Mesendoderm (in vitro differentiated cells): ENCODE data around the gene UBE2E2.

ENCODE experiments used
- DNase-seq: peaks from one replicate; pipeline ENCODE4 v3.0.0; 2013
- H2AK5ac ChIP-seq: 2 replicates; pipeline ENCODE4 v1.6.1; 2013; ENCODE audit warnings: low read length, inconsistent platforms
- H2BK120ac ChIP-seq: 2 replicates; pipeline ENCODE4 v1.6.1; 2013; ENCODE audit warnings: low read depth, mild to moderate bottlenecking, low read length, moderate library complexity, mixed read lengths
- H2BK15ac ChIP-seq: replicated peaks from 2 replicates; pipeline ENCODE4 v1.6.1; 2013; ENCODE audit warnings: low read depth, mild to moderate bottlenecking, moderate library complexity
- H2BK5ac ChIP-seq: 2 replicates; pipeline ENCODE4 v1.6.1; 2013; ENCODE audit warnings: low read length, inconsistent platforms
- H3K18ac ChIP-seq: 2 replicates; pipeline ENCODE4 v1.6.1; 2013; ENCODE audit warnings: mild to moderate bottlenecking, low read length, mixed read lengths
- H3K23ac ChIP-seq: one replicate; pipeline ENCODE4 v1.6.1; 2013; ENCODE audit warnings: low read length
- H3K27ac ChIP-seq: 2 replicates; pipeline ENCODE4 v1.5.1; 2013; ENCODE audit warnings: low read depth, mild to moderate bottlenecking, inconsistent platforms, low read length, moderate library complexity
- H3K27me3 ChIP-seq: 2 replicates; pipeline ENCODE4 v1.6.1; 2013; ENCODE audit warnings: low read length, control low read depth, mild to moderate bottlenecking, inconsistent platforms; ENCODE audit not compliant: insufficient read depth, poor library complexity
- H3K36me3 ChIP-seq: 2 replicates; pipeline ENCODE4 v1.6.1; 2013; ENCODE audit warnings: low read length, inconsistent platforms; ENCODE audit not compliant: control insufficient read depth, insufficient read depth
- H3K4ac ChIP-seq: one replicate; pipeline ENCODE4 v1.6.1; 2013; ENCODE audit warnings: low read depth, mild to moderate bottlenecking, low read length, moderate library complexity
- H3K4me1 ChIP-seq: 2 replicates; pipeline ENCODE4 v1.6.1; 2013; ENCODE audit warnings: low read depth, low read length, inconsistent platforms; ENCODE audit not compliant: control insufficient read depth
- H3K4me2 ChIP-seq: 2 replicates; pipeline ENCODE4 v1.6.1; 2013; ENCODE audit warnings: low read length
- H3K4me3 ChIP-seq: 2 replicates; pipeline ENCODE4 v1.5.1; 2013; ENCODE audit warnings: mild to moderate bottlenecking, low read length
- H3K56ac ChIP-seq: one replicate; pipeline ENCODE4 v1.6.1; 2013; ENCODE audit warnings: low read length
- H3K79me1 ChIP-seq: 2 replicates; pipeline ENCODE4 v1.6.1; 2013; ENCODE audit warnings: low read length, inconsistent platforms
- H3K79me2 ChIP-seq: 2 replicates; pipeline ENCODE4 v1.6.1; 2013; ENCODE audit warnings: mild to moderate bottlenecking, low read length; ENCODE audit not compliant: control insufficient read depth, insufficient read depth
- H3K9ac ChIP-seq: 2 replicates; pipeline ENCODE4 v1.6.1; 2013; ENCODE audit warnings: low read length, inconsistent platforms
- H4K5ac ChIP-seq: one replicate; pipeline ENCODE4 v1.6.1; 2013; ENCODE audit warnings: low read length
- H4K8ac ChIP-seq: one replicate; pipeline ENCODE4 v1.6.1; 2013; ENCODE audit warnings: low read depth, mild to moderate bottlenecking, control low read depth, low read length, moderate library complexity
- WGBS: extraction: QIAGEN DNeasy Blood & Tissue Kit; methylation state at CpG from one replicate; pipeline ENCODE4 v1.1.7; 2013; ENCODE audit warnings: low lambda C conversion rate, missing lambda C conversion rate; ENCODE audit not compliant: insufficient coverage; ENCODE audit errors: extremely low coverage; 5-methylcytosine and 5-hydroxymethylcytosine counted together

UBE2E2 gene

DNA sequence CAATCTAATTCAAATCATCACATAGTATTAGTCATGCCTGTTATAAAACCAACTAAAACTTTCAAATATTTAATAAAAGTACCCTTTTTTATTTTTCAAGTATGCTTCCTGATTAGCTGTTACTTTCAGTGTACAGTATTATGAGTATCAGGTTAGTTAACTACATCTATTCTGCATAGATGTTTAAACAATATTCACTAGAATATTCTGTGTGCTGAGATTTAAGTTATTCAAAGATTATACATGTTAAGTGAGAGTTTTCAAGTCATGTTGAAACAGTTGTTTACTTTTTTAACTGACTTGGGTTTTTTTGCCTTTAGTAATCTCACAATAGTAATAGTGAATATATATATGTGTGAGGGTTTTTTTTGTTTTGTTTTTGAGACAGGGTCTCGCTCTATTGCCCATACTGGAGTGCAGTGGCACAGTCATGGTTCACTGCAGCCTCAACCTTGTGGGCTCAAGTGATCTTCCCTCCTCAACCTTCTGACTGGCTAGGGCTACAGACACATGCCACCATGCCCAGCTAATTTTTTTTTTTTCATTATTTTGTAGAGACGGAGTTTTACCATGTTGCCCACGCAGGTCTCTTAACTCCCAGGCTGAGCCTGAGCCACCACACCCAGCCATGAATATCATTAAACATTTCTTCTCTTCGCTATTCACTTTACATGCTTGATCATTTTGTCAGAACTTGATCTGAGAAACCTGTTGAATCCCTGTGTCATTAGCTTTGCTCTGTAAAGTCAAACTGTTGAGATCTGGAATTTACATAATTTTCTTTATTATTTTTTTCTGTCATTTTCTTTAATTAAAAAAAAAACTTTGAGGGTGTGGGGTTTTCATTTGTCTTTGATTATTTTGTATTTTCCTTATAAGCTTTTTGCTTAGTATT lies 316.4 kb downstream of the UBE2E2 start:
- no peak overlapping the region for H3K9ac ChIP-seq

DNA sequence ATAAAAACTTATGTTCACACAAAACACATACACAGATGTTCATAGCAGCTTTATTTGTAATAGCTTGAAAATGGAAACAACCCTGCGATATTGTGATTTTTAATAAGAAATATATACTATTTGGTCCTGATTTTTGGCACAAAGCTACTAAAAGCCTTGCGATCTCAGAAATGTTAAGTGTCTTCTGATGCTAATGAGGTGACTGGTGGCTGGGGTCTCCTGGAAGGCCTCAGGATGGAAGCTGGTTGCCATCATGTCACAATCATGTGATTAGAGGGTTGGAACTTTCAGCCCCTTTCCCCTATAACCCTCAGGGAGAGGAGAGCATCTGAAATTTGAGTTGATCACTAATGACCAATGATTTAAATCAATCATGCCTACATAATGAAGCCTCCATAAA lies 324.2 kb downstream of the UBE2E2 start:
- Histone ChIP-seq H2BK5ac (no peak overlapping the region), H3K4me1 (peaks cover 1% of the 10 kb centered on the region), H3K4me3 (no peak overlapping the region), H3K23ac (no peak overlapping the region), H3K9ac (no peak overlapping the region), H3K27ac (no peak overlapping the region), H3K18ac (no peak overlapping the region), H3K79me1 (no peaks in the 10 kb centered on the region), H3K36me3 (no peaks in the 10 kb centered on the region), H2AK5ac (no peak overlapping the region), H4K5ac (no peak overlapping the region), H3K4me2 (no peak overlapping the region), H2BK15ac (no peak overlapping the region), H3K27me3 (no peaks in the 10 kb centered on the region), H3K79me2 (no peaks in the 10 kb centered on the region), H4K8ac (no peak overlapping the region), H3K56ac (no peak overlapping the region), H3K4ac (no peak overlapping the region), H2BK120ac (no peak overlapping the region)
- no CpG with 5 or more reads among the region's 2 CpGs for WGBS
- no peak for DNase-seq

More for the DNA sequence above, 316.4 kb downstream of the UBE2E2 start:
- no peak overlapping the region for H3K27ac ChIP-seq
- no peak overlapping the region for H2BK15ac ChIP-seq
- DNase-seq, result no peak
- peak overlapping the region; percentile 39 for H3K18ac ChIP-seq
- no peaks in the 10 kb centered on the region for H3K79me1 ChIP-seq
- no peaks in the 10 kb centered on the region for H3K27me3 ChIP-seq
- no peak overlapping the region for H2AK5ac ChIP-seq
- no CpG with 5 or more reads among the region's 4 CpGs for WGBS
- no peaks in the 10 kb centered on the region for H3K36me3 ChIP-seq
- no peak overlapping the region for H2BK5ac ChIP-seq
- no peaks in the 10 kb centered on the region for H3K79me2 ChIP-seq
- no peak overlapping the region for H3K4ac ChIP-seq
- no peak overlapping the region for H3K4me2 ChIP-seq
- H3K23ac ChIP-seq, result no peak overlapping the region
- H4K5ac ChIP-seq, result no peak overlapping the region
- H3K4me1 ChIP-seq, result peaks cover 2% of the 10 kb centered on the region
- no peak overlapping the region for H3K4me3 ChIP-seq
- no peak overlapping the region for H3K56ac ChIP-seq
- no peak overlapping the region for H4K8ac ChIP-seq
- no peak overlapping the region for H2BK120ac ChIP-seq

DNA sequence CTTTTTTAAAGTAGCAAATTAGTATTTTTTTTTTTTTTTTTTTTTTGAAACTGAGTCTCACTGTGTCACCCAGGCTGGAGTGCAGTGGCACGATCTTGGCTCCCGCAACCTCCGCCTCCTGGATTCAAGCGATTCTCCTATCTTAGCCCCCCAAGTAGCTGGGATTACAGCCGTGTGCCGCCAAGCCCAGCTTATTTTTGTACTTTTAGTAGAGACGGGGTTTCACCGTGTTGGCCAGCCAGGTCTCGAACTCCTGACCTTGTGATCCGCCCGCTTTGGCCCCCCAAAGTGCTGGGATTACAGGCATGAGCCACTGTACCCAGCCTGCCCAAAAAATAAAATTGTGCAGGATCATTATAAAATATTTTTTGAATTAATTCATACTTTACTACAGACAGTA lies 330.5 kb downstream of the UBE2E2 start:
- Histone ChIP-seq H2BK5ac (no peak overlapping the region), H3K4me2 (no peak overlapping the region), H3K79me1 (no peaks in the 10 kb centered on the region), H3K18ac (no peak overlapping the region), H3K4me3 (no peak overlapping the region), H2BK15ac (no peak overlapping the region), H4K5ac (no peak overlapping the region), H2AK5ac (no peak overlapping the region), H2BK120ac (no peak overlapping the region), H3K4me1 (no peaks in the 10 kb centered on the region), H3K36me3 (no peaks in the 10 kb centered on the region), H3K4ac (no peak overlapping the region), H3K27me3 (no peaks in the 10 kb centered on the region), H3K9ac (no peak overlapping the region), H4K8ac (no peak overlapping the region), H3K23ac (no peak overlapping the region), H3K56ac (no peak overlapping the region), H3K79me2 (no peaks in the 10 kb centered on the region), H3K27ac (no peak overlapping the region)
- no peak for DNase-seq
- WGBS, result no CpG with 5 or more reads among the region's 11 CpGs

DNA sequence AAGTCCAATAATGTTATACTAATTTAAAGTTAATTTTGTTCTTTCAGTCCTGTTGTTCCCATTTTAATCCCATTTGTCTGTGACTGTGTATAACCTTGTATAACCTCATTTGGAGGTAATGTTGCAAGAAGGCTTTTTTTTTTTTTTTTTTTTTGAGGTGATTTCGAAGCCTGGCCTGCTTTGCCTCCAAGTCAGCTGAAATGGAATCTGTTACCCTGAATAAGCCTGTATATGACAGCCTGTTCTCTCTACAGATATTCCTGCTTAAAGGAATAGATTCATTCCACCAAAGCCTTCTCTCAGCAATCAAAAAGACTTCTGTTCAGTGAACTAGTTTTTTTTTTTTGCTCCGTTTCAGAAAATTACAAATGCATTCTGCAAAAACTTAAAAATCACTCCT lies 330.9 kb downstream of the UBE2E2 start:
- H3K4ac ChIP-seq, result no peak overlapping the region
- no peak overlapping the region for H4K5ac ChIP-seq
- H4K8ac ChIP-seq, result no peak overlapping the region
- H3K27ac ChIP-seq, result no peak overlapping the region
- no peak overlapping the region for H3K18ac ChIP-seq
- WGBS, result no CpG with 5 or more reads among the region's 2 CpGs
- no peak overlapping the region for H3K23ac ChIP-seq
- H2AK5ac ChIP-seq, result no peak overlapping the region
- H3K27me3 ChIP-seq, result no peaks in the 10 kb centered on the region
- no peak for DNase-seq
- H3K4me3 ChIP-seq, result no peak overlapping the region
- no peaks in the 10 kb centered on the region for H3K79me1 ChIP-seq
- no peak overlapping the region for H2BK120ac ChIP-seq
- H3K56ac ChIP-seq, result no peak overlapping the region
- no peak overlapping the region for H3K4me2 ChIP-seq
- no peaks in the 10 kb centered on the region for H3K4me1 ChIP-seq
- H2BK5ac ChIP-seq, result no peak overlapping the region
- no peak overlapping the region for H2BK15ac ChIP-seq
- H3K9ac ChIP-seq, result no peak overlapping the region
- H3K36me3 ChIP-seq, result no peaks in the 10 kb centered on the region
- H3K79me2 ChIP-seq, result no peaks in the 10 kb centered on the region

DNA sequence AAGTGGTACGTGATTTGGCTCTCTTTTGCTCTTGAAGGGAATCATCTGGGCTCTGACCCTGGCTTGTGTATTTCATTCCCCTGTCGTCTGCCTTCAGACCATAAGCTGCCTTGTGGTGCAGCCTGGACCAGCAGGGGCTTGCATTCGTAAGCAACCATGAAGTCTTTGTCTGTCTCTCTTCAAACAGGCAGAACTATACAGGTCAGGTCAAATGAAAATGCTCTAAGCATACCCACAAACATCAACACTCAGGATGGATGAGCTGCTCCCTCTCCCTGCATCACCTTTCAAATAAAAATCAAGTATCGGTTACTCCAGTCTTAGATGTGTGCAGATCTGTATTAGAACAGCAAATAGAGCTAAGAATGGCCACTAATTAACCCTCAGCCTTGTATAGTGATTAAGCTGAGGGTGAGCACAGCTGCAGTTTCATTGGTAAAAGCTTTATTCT lies 334.0 kb downstream of the UBE2E2 start:
- no peak overlapping the region for H2AK5ac ChIP-seq
- peak; percentile 75 for DNase-seq
- no peaks in the 10 kb centered on the region for H3K36me3 ChIP-seq
- no CpG with 5 or more reads among the region's 4 CpGs for WGBS
- H3K9ac ChIP-seq, result no peak overlapping the region
- no peak overlapping the region for H3K4me3 ChIP-seq
- no peak overlapping the region for H3K27ac ChIP-seq
- no peak overlapping the region for H2BK5ac ChIP-seq
- H4K5ac ChIP-seq, result no peak overlapping the region
- no peak overlapping the region for H3K4me2 ChIP-seq
- H3K79me2 ChIP-seq, result no peaks in the 10 kb centered on the region
- H3K23ac ChIP-seq, result no peak overlapping the region
- H3K27me3 ChIP-seq, result no peaks in the 10 kb centered on the region
- H3K56ac ChIP-seq, result peak overlapping the region; percentile 17
- no peak overlapping the region for H4K8ac ChIP-seq
- H3K18ac ChIP-seq, result no peak overlapping the region
- H3K4ac ChIP-seq, result no peak overlapping the region
- H3K79me1 ChIP-seq, result no peaks in the 10 kb centered on the region
- no peak overlapping the region for H2BK15ac ChIP-seq
- H3K4me1 ChIP-seq, result no peaks in the 10 kb centered on the region
- no peak overlapping the region for H2BK120ac ChIP-seq
